H54 (cell line): ENCODE results near the gene ACTMAP.

Experiments used
- DNase-seq: peaks from one replicate; pipeline ENCODE4 v3.0.0; 2011; ENCODE audit warnings: low spot score, mixed read lengths; ENCODE audit not compliant: insufficient read length
- FAIRE-seq: peaks from 3 replicates; lab custom pipeline; 2011; peaks lifted over from hg19 to GRCh38; lab: Jason Lieb, UNC
- POLR2A ChIP-seq: IDR thresholded peaks from 2 replicates; pipeline ENCODE4 v1.6.1; 2011; ENCODE audit warnings: low read depth, mild to moderate bottlenecking, low read length

The ACTMAP gene

GRCh38 chr19:40763963-40764362, 13.7 kb upstream of the ACTMAP start:
- TF ChIP-seq POLR2A, result no peak
- DNase-seq (no peak), FAIRE-seq (no peak)

GRCh38 chr19:40763526-40763925, 13.2 kb upstream of the ACTMAP start:
- FAIRE-seq (no peak), DNase-seq (no peak)
- no peak for TF ChIP-seq POLR2A

DNA sequence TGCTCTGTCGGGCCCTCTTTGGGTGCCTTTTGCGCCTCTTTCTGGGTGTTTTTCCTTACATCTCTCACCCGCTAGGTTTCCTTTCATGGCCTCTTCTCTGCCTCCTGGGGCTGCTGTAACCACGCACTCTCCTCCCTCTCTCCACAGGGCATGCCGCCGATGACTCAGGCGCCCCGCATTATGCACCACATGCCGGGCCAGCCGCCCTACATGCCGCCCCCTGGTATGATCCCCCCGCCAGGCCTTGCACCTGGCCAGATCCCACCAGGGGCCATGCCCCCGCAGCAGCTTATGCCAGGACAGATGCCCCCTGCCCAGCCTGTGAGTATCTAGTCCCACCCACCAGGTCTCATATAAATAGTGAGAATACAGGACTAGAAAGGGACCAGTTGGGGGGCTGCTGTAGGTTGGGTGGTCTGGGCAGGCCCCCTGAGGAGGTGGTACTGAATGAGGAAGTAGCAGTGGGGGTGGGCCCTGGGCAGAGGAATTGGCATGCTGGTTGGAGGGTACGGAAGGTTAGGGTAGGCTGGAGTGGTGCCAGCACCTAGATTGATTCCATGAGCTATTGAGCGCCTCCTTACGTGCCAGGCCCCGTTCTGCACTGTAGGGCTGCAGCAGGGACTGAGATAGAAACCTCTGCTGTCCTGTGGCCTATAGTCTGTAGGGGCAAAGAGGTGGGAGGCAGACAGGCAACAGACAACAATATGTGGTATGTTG, 12.6 kb upstream of the ACTMAP start:
- TF ChIP-seq POLR2A, result no peak
- no peak for DNase-seq
- no peak for FAIRE-seq

- DNase-seq (no peak), FAIRE-seq (no peak)
- no peak for TF ChIP-seq POLR2A
These were observed 9.1 kb upstream of the ACTMAP start for GRCh38 chr19:40759352-40759751.

DNA sequence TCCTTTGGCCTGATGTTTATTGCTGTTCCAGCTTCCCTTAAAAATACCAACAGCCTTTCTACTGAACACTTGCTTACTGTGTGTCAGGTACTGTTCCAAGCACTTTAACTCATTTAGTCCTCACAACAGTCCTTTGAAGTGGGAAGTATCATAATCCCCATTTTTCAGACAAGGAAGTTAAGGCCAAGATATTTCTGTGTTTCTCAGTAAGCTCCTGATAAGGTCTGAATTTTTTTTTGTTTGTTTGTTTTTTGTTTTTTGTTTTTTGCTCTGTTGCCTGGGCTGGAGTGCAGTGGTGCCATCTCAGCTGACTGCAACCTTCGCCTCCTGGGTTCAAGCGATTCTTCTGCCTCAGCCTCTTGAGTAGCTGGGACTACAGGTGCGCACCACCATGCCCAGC, 8.2 kb upstream of the ACTMAP start:
- no peak for TF ChIP-seq POLR2A
- FAIRE-seq (no peak), DNase-seq (no peak)

DNA sequence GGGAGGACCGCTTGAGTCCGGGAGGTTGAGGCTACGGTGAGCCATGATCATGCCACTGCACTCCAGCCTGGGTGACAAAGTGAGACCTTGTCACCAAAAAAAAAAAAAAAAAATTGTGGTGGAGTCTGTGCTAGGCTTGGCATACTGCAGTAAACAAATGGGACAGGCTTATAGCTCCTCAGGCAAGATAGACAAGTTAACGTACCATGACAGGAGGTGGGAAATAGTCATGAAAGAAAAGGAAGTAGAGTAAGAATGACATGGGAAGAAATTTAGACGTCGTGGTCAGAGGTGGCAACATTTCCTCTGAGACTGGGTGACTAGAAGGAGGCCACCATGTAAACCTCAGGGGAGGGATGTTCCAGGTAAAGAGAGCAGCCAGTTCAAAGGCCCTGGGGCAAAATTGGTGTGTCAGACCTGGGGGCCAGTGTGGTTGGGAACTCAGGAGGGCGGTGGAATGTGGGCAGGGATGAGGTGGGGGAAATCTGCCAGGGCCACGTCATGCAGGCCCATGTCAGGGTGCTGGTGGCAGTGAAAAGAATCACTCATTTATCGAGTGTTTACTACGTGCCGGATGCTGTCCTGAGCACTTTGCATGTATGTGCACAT, 6.3 kb upstream of the ACTMAP start:
- TF ChIP-seq POLR2A, result no peak
- no peak for FAIRE-seq
- DNase-seq, result no peak

DNA sequence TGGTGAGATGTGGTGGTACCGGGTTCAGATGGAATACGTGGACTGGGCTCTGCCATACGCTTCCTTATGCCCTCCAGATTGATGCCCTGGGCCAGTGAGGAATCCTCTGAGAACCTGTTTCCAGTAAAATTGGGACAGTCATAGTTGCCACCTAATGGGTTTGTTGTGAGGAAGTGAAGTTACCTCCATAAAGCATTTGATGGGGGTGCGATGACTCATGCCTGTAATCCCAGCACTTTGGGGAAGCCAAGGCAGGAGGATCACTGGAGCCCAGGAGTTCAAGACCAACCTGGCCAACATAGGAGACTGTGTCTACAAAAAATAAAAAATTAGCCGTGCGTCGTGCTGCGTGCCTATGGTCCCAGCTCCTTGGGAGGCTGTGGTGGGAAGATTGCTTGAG, 5.5 kb upstream of the ACTMAP start:
- no peak for FAIRE-seq
- TF ChIP-seq POLR2A, result no peak
- no peak for DNase-seq

- TF ChIP-seq POLR2A, result no peak
- no peak for DNase-seq
- no peak for FAIRE-seq
These were observed 5.0 kb upstream of the ACTMAP start for GRCh38 chr19:40755248-40755624.

DNA sequence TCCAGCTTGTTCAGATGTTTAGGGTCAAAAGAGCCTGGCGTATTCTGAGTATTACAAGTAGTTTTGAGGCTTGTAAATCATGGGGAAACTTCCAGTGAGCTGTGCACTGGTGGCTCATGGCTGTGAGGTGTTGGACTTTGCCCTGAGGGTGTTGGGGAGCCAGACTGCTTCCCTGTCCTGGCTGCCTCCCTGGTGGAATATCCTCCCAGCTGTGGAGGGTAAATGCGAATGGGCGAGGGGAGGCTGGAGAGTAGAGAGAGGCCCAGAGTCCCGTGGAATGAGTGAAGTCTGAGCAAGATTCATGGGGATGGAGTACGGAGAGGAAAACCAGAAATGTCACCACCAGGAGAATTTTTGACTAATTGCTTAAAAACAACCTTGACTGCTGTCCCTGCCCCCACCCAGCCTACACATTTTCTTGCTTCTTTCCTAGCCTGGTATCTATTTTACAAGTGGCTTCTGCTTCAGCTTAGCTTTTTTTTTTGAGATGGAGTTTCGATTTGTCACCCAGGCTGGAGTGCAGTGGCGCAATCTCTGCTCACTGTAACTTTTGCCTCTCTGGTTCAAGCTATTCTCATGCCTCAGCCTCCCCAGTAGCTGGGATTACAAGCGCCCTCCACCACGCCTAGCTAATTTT, 4.5 kb upstream of the ACTMAP start:
- FAIRE-seq, result no peak
- no peak for TF ChIP-seq POLR2A
- no peak for DNase-seq

- no peak for TF ChIP-seq POLR2A
- DNase-seq, result no peak
- FAIRE-seq, result no peak
These were observed 2.0 kb upstream of the ACTMAP start for GRCh38 chr19:40752257-40752781.

- peak; percentile 49 for TF ChIP-seq POLR2A
- peak; percentile 96 for DNase-seq
- peak; percentile 57 for FAIRE-seq
These were observed 729 bp upstream of the ACTMAP start, which contains the start of gene SNRPA for GRCh38 chr19:40750874-40751537. Gene SNRPA, plus strand, starts transcription at chr19:40751203. Its CDS starts 206 bp downstream, at chr19:40751409.

GRCh38 chr19:40747536-40747935, 2.7 kb downstream of the ACTMAP start:
- TF ChIP-seq POLR2A, result no peak
- FAIRE-seq, result no peak
- no peak for DNase-seq

DNA sequence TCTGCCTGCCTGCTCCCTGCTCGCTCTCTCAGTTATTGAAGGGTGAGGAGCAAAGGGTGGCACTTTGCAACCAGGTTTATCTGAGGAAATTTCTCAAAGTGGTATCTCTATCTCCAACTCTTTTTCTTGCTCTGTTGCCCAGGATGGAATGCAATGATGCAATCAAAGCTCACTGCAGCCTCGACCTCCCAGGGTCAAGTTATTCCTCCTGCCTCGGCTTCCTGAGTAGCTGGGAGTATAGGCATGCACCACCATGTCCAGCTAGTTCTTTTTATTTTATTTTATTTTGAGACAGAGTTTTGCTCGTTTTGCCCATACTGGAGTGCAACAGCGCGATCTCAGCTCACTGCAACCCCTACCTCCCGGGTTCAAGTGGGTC, 4.9 kb downstream of the ACTMAP start:
- DNase-seq, result no peak
- TF ChIP-seq POLR2A, result no peak
- no peak for FAIRE-seq
